HCT116 (cell line): Measurements from ENCODE around the gene IFITM5. TPM values are rescaled to one million over a fixed set of nuclear protein-coding genes. Genes with fewer than 3 reads are reported as not detected.

Experiments
- ATAC-seq: fragments of 200-7000 bp; cut with Tn5 transposase; 2 replicates; pipeline ENCODE4 v1.9.1; 2020; ENCODE audit warnings: mild to moderate bottlenecking, moderate library complexity
- BruUV-seq: library from RNA; stranded (reverse); fragments of 400-500 nt; replicated peaks from 2 replicates; lab custom pipeline; 2021; lab: Mats Ljungman, UMichigan
- CTCF ChIA-PET: fragments of 300-600 bp; sonication (Branson Sonifier 250); formaldehyde crosslinking; loops from one replicate; lab custom pipeline; 2021; ENCODE audit warnings: antibody characterized with exemption; lab: Charles Lee
- POLR2A ChIA-PET: fragments of 300-600, 350-600 bp; sonication (Branson Sonifier 250); formaldehyde crosslinking; loops from one replicate; lab custom pipeline; 2021; ENCODE audit warnings: antibody characterized with exemption; lab: Charles Lee
- RAD21 ChIA-PET, 2 experiments: fragments of 300-600 bp; sonication (Branson Sonifier 250); formaldehyde crosslinking; loops; one replicate each; lab custom pipeline; 2023; ENCODE audit warnings: low total read pairs in 2 of 2; ENCODE audit not compliant: uncharacterized antibody in 2 of 2, unreplicated experiment in 2 of 2, low non-redundant PET in 1 of 2; lab: Charles Lee
- DNase-seq: peaks from one replicate; pipeline ENCODE4 v3.0.0-alpha.2; 2010; ENCODE audit warnings: low read depth, low spot score
- H2AFZ ChIP-seq: fragments of 200-600 bp; shearing (Covaris generic), sonication (generic); 2 replicates; pipeline ENCODE4 v1.6.1; 2017; ENCODE audit warnings: low read depth, mixed run types, mixed read lengths, antibody characterized with exemption, low read length; ENCODE audit not compliant: poor library complexity, severe bottlenecking
- H3K27ac ChIP-seq: 2 replicates; pipeline ENCODE4 v1.5.1; 2012; ENCODE audit warnings: low read depth, low read length
- H3K27me3 ChIP-seq: fragments of 200-600 bp; sonication (generic); 2 replicates; pipeline ENCODE4 v1.6.1; 2016; ENCODE audit warnings: mixed run types, low read length, mixed read lengths; ENCODE audit not compliant: insufficient read depth
- H3K36me3 ChIP-seq, 2 experiments: fragments of 200-500 bp in 1 of 2; fragments of 200-600 bp in 1 of 2; sonication (Bioruptor generic) in 1 of 2; sonication (generic) in 1 of 2; 2 replicates each; pipeline versions ENCODE4 v1.5.1 to v1.6.1; 2014 to 2016; ENCODE audit warnings: low read length in 2 of 2, inconsistent platforms in 1 of 2, mixed read lengths in 1 of 2, mixed run types in 1 of 2; ENCODE audit not compliant: insufficient read depth in 2 of 2, control insufficient read depth in 1 of 2
- H3K4me1 ChIP-seq, 2 experiments: fragments of 200-600 bp in 1 of 2; sonication (generic) in 1 of 2; 2 replicates each; pipeline versions ENCODE4 v1.5.1 to v1.6.1; 2012 to 2017; ENCODE audit warnings: low read length in 2 of 2, inconsistent platforms in 1 of 2, mild to moderate bottlenecking in 1 of 2, mixed read lengths in 1 of 2, mixed run types in 1 of 2, moderate library complexity in 1 of 2; ENCODE audit not compliant: insufficient read depth in 2 of 2, control insufficient read depth in 1 of 2
- H3K4me2 ChIP-seq: fragments of 200-600 bp; sonication (generic); 2 replicates; pipeline ENCODE4 v1.6.1; 2017; ENCODE audit warnings: mixed run types, low read length, mixed read lengths
- H3K4me3 ChIP-seq, 2 experiments: fragments of 200-600 bp in 1 of 2; sonication (generic) in 1 of 2; replicated peaks in 1 of 2; 2 replicates each; pipeline ENCODE4 v1.5.1; 2011 to 2016; ENCODE audit warnings: low read length in 2 of 2, control low read depth in 1 of 2, low read depth in 1 of 2, mild to moderate bottlenecking in 1 of 2, mixed read lengths in 1 of 2, mixed run types in 1 of 2
- H3K79me2 ChIP-seq: fragments of 200-600 bp; sonication (generic); 2 replicates; pipeline ENCODE4 v1.6.1; 2017; ENCODE audit warnings: mild to moderate bottlenecking, mixed run types, low read length, moderate library complexity, mixed read lengths; ENCODE audit not compliant: insufficient read depth
- H3K9ac ChIP-seq: fragments of 200-600 bp; sonication (generic); 2 replicates; pipeline ENCODE4 v1.6.1; 2016; ENCODE audit warnings: low read length, mixed read lengths
- H3K9me2 ChIP-seq: fragments of 200-600 bp; sonication (generic), shearing (Covaris generic); 2 replicates; pipeline ENCODE4 v1.6.1; 2017; ENCODE audit warnings: mixed run types, mild to moderate bottlenecking, moderate library complexity; ENCODE audit not compliant: insufficient read depth
- H3K9me3 ChIP-seq, 2 experiments: fragments of 200-500 bp in 1 of 2; fragments of 200-600 bp in 1 of 2; sonication (Bioruptor generic) in 1 of 2; sonication (generic) in 1 of 2; 2 replicates each; pipeline ENCODE4 v1.6.1; 2014 to 2017; ENCODE audit warnings: low read length in 2 of 2, mixed read lengths in 2 of 2, inconsistent platforms in 1 of 2, low read depth in 1 of 2, mild to moderate bottlenecking in 1 of 2, mixed run types in 1 of 2, moderate library complexity in 1 of 2; ENCODE audit not compliant: control insufficient read depth in 1 of 2, insufficient read depth in 1 of 2
- H4K20me1 ChIP-seq: fragments of 200-600 bp; sonication (generic), shearing (Covaris generic); 2 replicates; pipeline ENCODE4 v1.6.1; 2017; ENCODE audit warnings: mixed run types, mild to moderate bottlenecking, moderate library complexity; ENCODE audit not compliant: insufficient read depth
- CTCF ChIP-seq, 3 experiments: fragments of 200-600 bp in 1 of 3; sonication (generic) in 1 of 3; IDR thresholded peaks in 2 of 3; conservative IDR thresholded peaks in 1 of 3; 2 replicates each; pipeline ENCODE4 v1.5.1; 2012 to 2017; ENCODE audit warnings: low read depth in 2 of 3, low read length in 2 of 3, antibody characterized with exemption in 1 of 3, borderline replicate concordance in 1 of 3, control low read depth in 1 of 3, mild to moderate bottlenecking in 1 of 3, mixed read lengths in 1 of 3, mixed run types in 1 of 3, moderate library complexity in 1 of 3; ENCODE audit not compliant: insufficient read depth in 1 of 3
- ELF1 ChIP-seq: IDR thresholded peaks from 2 replicates; pipeline ENCODE4 v1.6.1; 2012; ENCODE audit warnings: low read depth, borderline replicate concordance
- SP1 ChIP-seq: IDR thresholded peaks from 2 replicates; pipeline ENCODE4 v1.6.1; 2012; ENCODE audit warnings: low read depth
- intact Hi-C: fragments of 100-400 bp; cut with micrococcal nuclease; formaldehyde crosslinking; loops from 2 replicates; pipeline ENCODE4 v1.10.0; 2022
- total RNA-seq: library from RNA; stranded (reverse); gene quantifications from one replicate; pipeline ENCODE4 v1.2.1, GENCODE V29; 2021; ENCODE audit not compliant: unreplicated experiment
- TF ChIP-seq, protein P1 (sequence below): IDR thresholded peaks from 2 replicates; pipeline ENCODE4 v1.6.1; 2012; ENCODE audit warnings: low read depth

Gene IFITM5
- total RNA-seq, 1 experiment from 2014 or later: not detected

DNA sequence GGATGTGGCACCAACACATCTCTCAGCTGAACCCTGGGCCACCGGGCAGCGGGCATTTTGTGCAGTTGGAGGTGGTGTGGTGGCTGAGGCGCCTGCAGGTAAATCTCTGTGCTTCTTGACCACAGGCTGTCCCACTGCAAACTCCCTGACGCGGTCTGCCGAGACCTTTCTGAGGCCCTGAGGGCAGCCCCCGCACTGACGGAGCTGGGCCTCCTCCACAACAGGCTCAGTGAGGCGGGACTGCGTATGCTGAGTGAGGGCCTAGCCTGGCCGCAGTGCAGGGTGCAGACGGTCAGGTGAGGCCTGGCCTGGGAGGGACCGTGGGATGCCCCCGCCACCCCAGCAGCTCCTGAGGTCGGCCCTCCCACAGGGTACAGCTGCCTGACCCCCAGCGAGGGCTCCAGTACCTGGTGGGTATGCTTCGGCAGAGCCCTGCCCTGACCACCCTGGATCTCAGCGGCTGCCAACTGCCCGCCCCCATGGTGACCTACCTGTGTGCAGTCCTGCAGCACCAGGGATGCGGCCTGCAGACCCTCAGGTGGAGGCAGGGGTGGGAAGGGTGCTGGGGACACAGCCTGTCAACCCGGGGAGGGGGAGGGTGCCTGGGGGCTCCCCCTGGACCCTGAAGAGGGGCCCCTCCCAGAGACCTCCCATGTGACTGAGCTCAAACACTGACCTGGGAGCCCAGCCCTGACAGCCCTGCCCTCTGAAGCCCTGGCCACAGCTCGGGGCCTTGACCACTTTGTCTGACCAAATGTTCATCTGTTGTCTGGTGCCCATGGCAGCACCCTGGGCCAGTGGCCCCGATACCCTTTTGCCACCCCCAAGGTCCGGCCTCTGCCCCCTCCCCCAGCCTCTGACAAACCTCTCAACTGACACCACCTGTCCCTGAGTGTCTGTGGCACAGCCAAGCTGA, 15.0 kb downstream of the IFITM5 start:
- peaks cover 3% of the 10 kb centered on the region; the same call in 1 of the 2 replicates for H3K79me2 ChIP-seq
- DNase-seq (no peak), ATAC-seq (no peak)
- H4K20me1 ChIP-seq: no peaks in the 10 kb centered on the region
- peaks cover 10 to 22% of the 10 kb centered on the region in 2 experiments for H3K4me1 ChIP-seq
- H2AFZ ChIP-seq: no peak overlapping the region
- H3K4me2 ChIP-seq: no peak overlapping the region
- intact Hi-C loops: loop anchor here (5.0 kb wide), 1 partner anchor 47 kb away; the partner anchor contains the start of genes PSMD13 and SIRT3
- H3K27me3 ChIP-seq: no peaks in the 10 kb centered on the region
- no peaks in the 10 kb centered on the region for H3K9me3 ChIP-seq
- ChIA-PET POLR2A (no interaction called here), CTCF (no interaction called here), RAD21 (interaction anchor here in 1 of 2 experiments (0.7 kb wide), 1 partner anchor 17 kb away, joined by 9 read pairs; no protein-coding TSS in a partner anchor)
- no peaks in the 10 kb centered on the region for H3K36me3 ChIP-seq
- no TSS peak for BruUV-seq
- no peak overlapping the region for H3K4me3 ChIP-seq
- H3K9ac ChIP-seq: no peak overlapping the region
- no peaks in the 10 kb centered on the region for H3K9me2 ChIP-seq
- TF ChIP-seq ELF1: no peak
- no peak for TF ChIP-seq CTCF (IDR thresholded peaks at IDR 0.05 in 2 of 3, conservative IDR thresholded peaks at IDR 0.05 in 1 of 3; ENCODE audit: borderline replicate concordance in 1 of 3, insufficient read depth in 1 of 3, low read depth in 2 of 3, low read length in 2 of 3)
- TF ChIP-seq SP1: no peak
- TF ChIP-seq, protein P1, sequence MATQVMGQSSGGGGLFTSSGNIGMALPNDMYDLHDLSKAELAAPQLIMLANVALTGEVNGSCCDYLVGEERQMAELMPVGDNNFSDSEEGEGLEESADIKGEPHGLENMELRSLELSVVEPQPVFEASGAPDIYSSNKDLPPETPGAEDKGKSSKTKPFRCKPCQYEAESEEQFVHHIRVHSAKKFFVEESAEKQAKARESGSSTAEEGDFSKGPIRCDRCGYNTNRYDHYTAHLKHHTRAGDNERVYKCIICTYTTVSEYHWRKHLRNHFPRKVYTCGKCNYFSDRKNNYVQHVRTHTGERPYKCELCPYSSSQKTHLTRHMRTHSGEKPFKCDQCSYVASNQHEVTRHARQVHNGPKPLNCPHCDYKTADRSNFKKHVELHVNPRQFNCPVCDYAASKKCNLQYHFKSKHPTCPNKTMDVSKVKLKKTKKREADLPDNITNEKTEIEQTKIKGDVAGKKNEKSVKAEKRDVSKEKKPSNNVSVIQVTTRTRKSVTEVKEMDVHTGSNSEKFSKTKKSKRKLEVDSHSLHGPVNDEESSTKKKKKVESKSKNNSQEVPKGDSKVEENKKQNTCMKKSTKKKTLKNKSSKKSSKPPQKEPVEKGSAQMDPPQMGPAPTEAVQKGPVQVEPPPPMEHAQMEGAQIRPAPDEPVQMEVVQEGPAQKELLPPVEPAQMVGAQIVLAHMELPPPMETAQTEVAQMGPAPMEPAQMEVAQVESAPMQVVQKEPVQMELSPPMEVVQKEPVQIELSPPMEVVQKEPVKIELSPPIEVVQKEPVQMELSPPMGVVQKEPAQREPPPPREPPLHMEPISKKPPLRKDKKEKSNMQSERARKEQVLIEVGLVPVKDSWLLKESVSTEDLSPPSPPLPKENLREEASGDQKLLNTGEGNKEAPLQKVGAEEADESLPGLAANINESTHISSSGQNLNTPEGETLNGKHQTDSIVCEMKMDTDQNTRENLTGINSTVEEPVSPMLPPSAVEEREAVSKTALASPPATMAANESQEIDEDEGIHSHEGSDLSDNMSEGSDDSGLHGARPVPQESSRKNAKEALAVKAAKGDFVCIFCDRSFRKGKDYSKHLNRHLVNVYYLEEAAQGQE: no peak
- H3K27ac ChIP-seq: no peak overlapping the region; the same call in 1 of the 2 replicates
